ENCODE measurements around the gene TMEM72.

- TF ChIP-seq CTCF (IDR thresholded peaks at IDR 0.05; ENCODE audit: insufficient read depth, low read depth, low read length): no peak
- TF ChIP-seq EZH2 (IDR thresholded peaks at IDR 0.05; ENCODE audit: insufficient read depth, low read length): no peak
These were observed 22.5 kb downstream of the TMEM72 start for GRCh38 chr10:44933451-44934321.
